GM19193 (cell line): Measurements from ENCODE around the gene DDX6.

Source experiments
- POLR2A ChIP-seq: IDR thresholded peaks from 4 replicates; pipeline ENCODE4 v1.6.1; 2011; ENCODE audit not compliant: insufficient read depth, insufficient read length; ENCODE audit errors: extremely low read depth

The DDX6 gene

DNA sequence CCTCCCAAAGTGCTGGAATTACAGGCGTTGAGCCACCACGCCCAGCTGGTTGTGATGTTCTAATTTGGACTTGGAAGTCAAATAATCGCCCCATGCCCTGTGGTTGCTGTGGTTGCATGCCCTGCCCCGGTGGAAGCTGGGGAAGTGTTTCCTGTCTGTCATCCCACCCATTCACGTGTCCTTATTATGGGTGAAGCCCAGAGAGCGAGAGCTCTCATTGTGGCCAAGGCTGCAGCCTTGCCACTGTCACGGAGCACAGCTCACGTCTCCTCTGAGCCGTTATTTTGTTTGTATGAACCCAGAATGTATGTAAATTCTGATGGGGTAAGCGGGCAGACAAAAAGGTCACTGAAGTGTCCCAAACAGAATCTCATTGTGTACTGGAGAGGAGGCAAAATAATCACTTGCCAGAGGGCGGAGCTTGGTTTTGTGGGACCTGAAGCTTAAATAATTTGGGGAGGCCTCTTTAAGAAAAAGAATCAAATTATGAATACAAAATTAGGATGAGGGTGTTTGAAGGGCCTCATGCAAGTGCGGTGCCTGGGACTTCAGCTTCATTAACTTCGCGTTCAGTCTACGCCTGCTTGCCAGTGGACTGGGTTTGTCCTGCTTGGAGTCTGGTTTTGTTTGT, 85.7 kb downstream of the DDX6 start:
- no peak for TF ChIP-seq POLR2A

DNA sequence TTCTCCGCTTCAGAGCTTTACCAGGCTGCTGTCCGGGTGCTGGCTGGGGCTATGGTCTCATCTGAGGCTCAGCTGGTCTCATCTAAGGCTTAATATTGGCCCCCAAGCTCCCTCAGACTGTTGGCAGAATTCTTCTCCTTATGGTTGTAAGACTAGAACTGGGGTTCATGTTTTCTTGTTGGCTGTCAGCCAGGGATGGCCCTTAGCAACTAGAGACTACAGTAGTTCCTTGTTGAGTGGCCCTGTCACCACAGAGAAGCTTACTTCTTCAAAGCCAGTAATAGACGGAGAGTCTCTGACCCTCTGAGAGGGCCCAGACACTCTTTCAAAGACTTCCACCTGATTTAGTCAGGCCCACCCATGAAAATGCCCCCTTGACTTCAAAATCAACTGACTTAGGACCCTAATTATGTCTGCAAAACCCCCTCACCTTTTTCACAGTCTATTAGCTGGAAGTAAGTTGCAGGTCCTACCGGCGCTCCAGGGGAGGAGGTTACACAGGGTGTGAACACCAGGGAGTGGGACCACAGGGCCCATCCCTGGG, 87.3 kb downstream of the DDX6 start:
- TF ChIP-seq POLR2A: no peak

GRCh38 chr11:118699506-118700220, 91.3 kb downstream of the DDX6 start:
- TF ChIP-seq POLR2A: no peak
